Vagina (tissue), 2 donors: ENCODE results near the gene C11orf71. TPM values are rescaled to one million over a fixed set of nuclear protein-coding genes. Genes with fewer than 3 reads are reported as not detected.

Experiments used
- DNase-seq, 2 donors: peaks; one replicate each; pipeline ENCODE4 v3.0.0-alpha.2; 2017; ENCODE audit errors: extremely low spot score in 2 of 2
- H3K27ac ChIP-seq: fragments of 200-600 bp; sonication (generic); one replicate; pipeline ENCODE4 v1.5.1; 2019
- H3K27me3 ChIP-seq: fragments of 200-600 bp; sonication (generic); one replicate; pipeline ENCODE4 v1.5.1; 2019
- H3K36me3 ChIP-seq, 2 donors: fragments of 200-600 bp; sonication (generic); one replicate each; pipeline ENCODE4 v1.5.1; 2017 to 2019
- H3K4me1 ChIP-seq: fragments of 200-600 bp; sonication (generic); one replicate; pipeline ENCODE4 v1.5.1; 2019
- H3K4me3 ChIP-seq, 2 donors: fragments of 200-600 bp; sonication (generic); 1 replicate in 1 of 2; 2 replicates in 1 of 2; pipeline ENCODE4 v1.5.1; 2016 to 2019
- H3K9me3 ChIP-seq: fragments of 200-600 bp; sonication (generic); one replicate; pipeline ENCODE4 v1.5.1; 2019
- POLR2A ChIP-seq, 2 donors: fragments of 450-650 bp; IDR thresholded peaks; one replicate each; pipeline ENCODE4 v1.6.1; 2017; ENCODE audit warnings: antibody characterized with exemption in 2 of 2, mild to moderate bottlenecking in 2 of 2, moderate library complexity in 2 of 2
- POLR2AphosphoS5 ChIP-seq, 2 donors: sonication (generic); formaldehyde crosslinking; IDR thresholded peaks; one replicate each; pipeline ENCODE4 v1.9.0; 2017; ENCODE audit warnings: antibody characterized with exemption in 2 of 2, mild to moderate bottlenecking in 2 of 2, low read depth in 1 of 2; ENCODE audit not compliant: insufficient read depth in 1 of 2
- intact Hi-C: fragments of 100-400 bp; cut with DNase I; formaldehyde crosslinking; loops from one replicate; pipeline ENCODE4 v1.15.1; 2023
- total RNA-seq: library from RNA; depleted of rRNA; stranded (reverse); fragments of >200 nt; gene quantifications from one replicate; pipeline ENCODE4 v1.2.3, GENCODE V29; 2016
- TF ChIP-seq, protein P1 (sequence below), 3 experiments: fragments of 450-650 bp in 2 of 3; fragments of 200-600 bp in 1 of 3; sonication (generic) in 1 of 3; IDR thresholded peaks; one replicate each; pipeline ENCODE4 v1.5.1; 2017 to 2019; ENCODE audit warnings: antibody characterized with exemption in 3 of 3, mild to moderate bottlenecking in 2 of 3, moderate library complexity in 2 of 3

The C11orf71 gene
- total RNA-seq, 1 donor from 2014 or later = 2.7 TPM

DNA sequence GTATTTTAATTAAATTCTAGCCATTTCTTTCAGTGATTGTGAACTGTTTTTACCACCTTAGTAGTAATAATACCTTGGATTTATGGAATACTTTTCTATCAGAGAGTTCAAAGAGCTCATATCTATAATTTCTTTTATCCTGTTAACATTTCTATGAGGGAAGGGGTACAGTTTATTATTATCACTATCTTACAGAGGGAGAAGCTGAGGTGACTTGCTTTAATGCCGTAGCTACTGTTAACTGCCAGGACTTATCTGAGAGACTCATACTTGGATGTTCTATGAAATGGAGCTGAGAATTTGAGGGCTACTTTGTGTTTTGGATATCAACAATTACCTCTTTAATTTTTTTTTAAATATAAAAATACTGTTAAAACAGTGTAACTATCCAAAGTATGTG lies 42.2 kb upstream of the C11orf71 start:
- no peaks in the 10 kb centered on the region for H3K9me3 ChIP-seq
- no peak overlapping the region for H3K27ac ChIP-seq
- intact Hi-C loops = no loop called here
- no peak for TF ChIP-seq POLR2AphosphoS5 (IDR thresholded peaks at IDR 0.05; ENCODE audit: insufficient read depth in 1 of 2, low read depth in 1 of 2)
- no peak for TF ChIP-seq POLR2A (IDR thresholded peaks at IDR 0.05)
- TF ChIP-seq, protein P1, sequence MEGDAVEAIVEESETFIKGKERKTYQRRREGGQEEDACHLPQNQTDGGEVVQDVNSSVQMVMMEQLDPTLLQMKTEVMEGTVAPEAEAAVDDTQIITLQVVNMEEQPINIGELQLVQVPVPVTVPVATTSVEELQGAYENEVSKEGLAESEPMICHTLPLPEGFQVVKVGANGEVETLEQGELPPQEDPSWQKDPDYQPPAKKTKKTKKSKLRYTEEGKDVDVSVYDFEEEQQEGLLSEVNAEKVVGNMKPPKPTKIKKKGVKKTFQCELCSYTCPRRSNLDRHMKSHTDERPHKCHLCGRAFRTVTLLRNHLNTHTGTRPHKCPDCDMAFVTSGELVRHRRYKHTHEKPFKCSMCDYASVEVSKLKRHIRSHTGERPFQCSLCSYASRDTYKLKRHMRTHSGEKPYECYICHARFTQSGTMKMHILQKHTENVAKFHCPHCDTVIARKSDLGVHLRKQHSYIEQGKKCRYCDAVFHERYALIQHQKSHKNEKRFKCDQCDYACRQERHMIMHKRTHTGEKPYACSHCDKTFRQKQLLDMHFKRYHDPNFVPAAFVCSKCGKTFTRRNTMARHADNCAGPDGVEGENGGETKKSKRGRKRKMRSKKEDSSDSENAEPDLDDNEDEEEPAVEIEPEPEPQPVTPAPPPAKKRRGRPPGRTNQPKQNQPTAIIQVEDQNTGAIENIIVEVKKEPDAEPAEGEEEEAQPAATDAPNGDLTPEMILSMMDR (IDR thresholded peaks at IDR 0.05) = no peak
- H3K36me3 ChIP-seq = no peaks in the 10 kb centered on the region
- peaks cover 29% of the 10 kb centered on the region for H3K4me1 ChIP-seq
- H3K27me3 ChIP-seq = no peaks in the 10 kb centered on the region
- no peak for DNase-seq
- no peak overlapping the region for H3K4me3 ChIP-seq

DNA sequence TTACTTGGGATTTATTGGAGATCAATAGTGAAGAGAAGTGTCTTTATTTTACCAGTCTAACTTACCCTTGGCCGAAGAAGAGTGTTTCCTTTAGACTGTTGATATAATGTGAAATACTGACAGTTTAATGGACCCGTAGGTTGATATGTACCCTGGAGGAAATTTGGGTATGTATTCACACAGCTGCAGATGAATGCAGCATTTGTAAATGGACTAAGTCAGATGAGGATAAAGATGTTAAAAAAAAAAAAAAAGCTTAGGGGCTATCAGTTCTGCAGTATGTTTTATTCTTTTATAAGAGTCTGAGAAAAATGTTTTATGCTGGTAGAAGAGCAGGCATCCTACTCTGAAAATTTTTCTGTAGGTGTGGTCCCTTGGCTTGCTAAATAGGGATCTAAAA lies 41.6 kb upstream of the C11orf71 start:
- Histone ChIP-seq H3K27ac (peak overlapping the region; percentile 87), H3K4me1 (peaks cover 29% of the 10 kb centered on the region), H3K4me3 (no peak overlapping the region), H3K9me3 (no peaks in the 10 kb centered on the region), H3K27me3 (no peaks in the 10 kb centered on the region), H3K36me3 (no peaks in the 10 kb centered on the region)
- DNase-seq = no peak
- TF ChIP-seq, protein P1 (IDR thresholded peaks at IDR 0.05) = no peak
- TF ChIP-seq POLR2AphosphoS5 (IDR thresholded peaks at IDR 0.05; ENCODE audit: insufficient read depth in 1 of 2, low read depth in 1 of 2) = no peak
- TF ChIP-seq POLR2A (IDR thresholded peaks at IDR 0.05) = no peak
- intact Hi-C loops = no loop called here

DNA sequence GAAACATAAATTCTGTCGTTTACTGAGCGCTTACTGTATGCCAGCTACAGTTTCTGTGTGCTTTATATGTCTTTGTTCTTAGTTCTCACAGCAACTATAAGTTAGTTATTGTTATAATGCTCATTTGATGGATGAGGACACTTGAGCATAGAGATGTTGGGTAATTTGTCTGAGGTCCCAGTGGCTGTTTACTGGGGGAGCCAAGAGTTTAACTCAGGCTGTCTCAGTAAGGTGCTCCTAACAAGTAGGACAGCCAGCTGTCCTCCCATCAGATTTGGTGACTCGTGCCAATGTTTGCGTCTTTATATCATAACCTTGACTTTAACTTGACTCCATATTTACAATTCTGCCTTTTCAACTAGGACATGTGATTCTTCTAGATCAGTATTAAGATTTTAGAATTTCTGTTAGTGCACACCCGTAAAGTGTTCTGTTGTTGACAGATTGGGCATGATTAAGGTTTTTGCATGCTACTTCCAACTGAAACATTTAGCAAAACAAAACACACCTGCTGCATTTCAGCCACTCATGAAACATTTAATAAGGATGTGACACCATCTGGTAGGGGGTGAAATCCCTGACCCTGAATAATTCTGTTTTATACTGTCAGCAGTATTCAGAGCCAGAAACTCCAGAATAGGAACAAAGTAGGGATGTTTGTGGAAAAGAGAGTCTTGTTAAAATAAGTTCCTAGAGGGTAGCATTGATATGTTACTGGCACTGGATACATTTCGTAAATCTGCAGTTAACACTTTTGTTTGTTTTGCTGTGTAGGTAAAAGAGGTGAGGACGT lies 40.9 kb upstream of the C11orf71 start:
- intact Hi-C loops = no loop called here
- TF ChIP-seq POLR2AphosphoS5 (IDR thresholded peaks at IDR 0.05; ENCODE audit: insufficient read depth in 1 of 2, low read depth in 1 of 2) (no peak), POLR2A (IDR thresholded peaks at IDR 0.05) (no peak)
- TF ChIP-seq, protein P1 (IDR thresholded peaks at IDR 0.05) = no peak
- H3K4me1 ChIP-seq = peaks cover 29% of the 10 kb centered on the region
- DNase-seq = no peak
- peak overlapping the region; percentile 78 to 97 for H3K4me3 ChIP-seq
- peak overlapping the region; percentile 87 for H3K27ac ChIP-seq
- no peaks in the 10 kb centered on the region for H3K27me3 ChIP-seq
- no peaks in the 10 kb centered on the region for H3K36me3 ChIP-seq
- no peaks in the 10 kb centered on the region for H3K9me3 ChIP-seq

DNA sequence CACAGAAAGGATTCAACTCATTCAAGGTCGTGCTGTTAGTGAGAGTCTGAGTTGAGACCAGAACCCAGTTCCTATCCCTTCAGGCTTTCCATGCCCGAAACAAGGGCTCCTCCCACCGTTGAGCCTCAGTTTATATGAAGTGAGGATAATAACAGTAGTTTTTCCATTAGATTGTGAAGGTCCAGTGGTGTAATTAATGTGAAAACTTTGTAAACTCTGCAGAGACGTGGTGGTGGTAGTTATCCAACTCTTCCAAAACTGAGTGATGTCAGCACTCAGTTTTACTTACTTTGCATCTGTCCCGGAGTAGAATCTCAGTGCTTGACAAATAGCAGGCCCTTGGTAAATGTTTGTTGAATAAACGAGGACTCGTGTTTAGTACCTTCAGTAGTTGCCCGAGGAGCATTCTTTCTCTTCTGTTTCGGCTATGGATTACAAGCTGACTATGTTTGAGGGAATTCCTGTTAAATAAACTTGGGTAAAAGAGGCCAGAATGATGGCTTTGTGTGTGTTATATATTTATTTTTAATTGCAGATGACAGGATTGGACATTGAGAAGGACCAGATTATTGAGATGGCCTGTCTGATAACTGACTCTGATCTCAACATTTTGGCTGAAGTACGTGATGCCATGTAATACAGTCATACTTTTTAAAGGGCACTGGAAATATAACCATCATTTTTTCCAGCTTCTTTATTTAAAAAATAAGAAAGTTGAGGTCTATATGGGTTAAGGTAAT lies 40.0 kb upstream of the C11orf71 start:
- intact Hi-C loops = no loop called here
- no peaks in the 10 kb centered on the region for H3K36me3 ChIP-seq
- DNase-seq = no peak
- H3K27ac ChIP-seq = peak overlapping the region; percentile 87
- peaks cover 29% of the 10 kb centered on the region for H3K4me1 ChIP-seq
- H3K27me3 ChIP-seq = no peaks in the 10 kb centered on the region
- no peaks in the 10 kb centered on the region for H3K9me3 ChIP-seq
- TF ChIP-seq POLR2AphosphoS5 (IDR thresholded peaks at IDR 0.05; ENCODE audit: insufficient read depth in 1 of 2, low read depth in 1 of 2) (no peak), POLR2A (IDR thresholded peaks at IDR 0.05) (no peak)
- TF ChIP-seq, protein P1 (IDR thresholded peaks at IDR 0.05) = no peak
- peak overlapping the region; percentile 78 to 97 for H3K4me3 ChIP-seq
